ENCODE measurements around the gene ERN1.

Gene ERN1

GRCh38 chr17:64001763-64002529 lies 128.0 kb downstream of the ERN1 start:
- no peak for DNase-seq

- DNase-seq, result no peak
These were observed 128.8 kb downstream of the ERN1 start for GRCh38 chr17:64001091-64001579.

DNA sequence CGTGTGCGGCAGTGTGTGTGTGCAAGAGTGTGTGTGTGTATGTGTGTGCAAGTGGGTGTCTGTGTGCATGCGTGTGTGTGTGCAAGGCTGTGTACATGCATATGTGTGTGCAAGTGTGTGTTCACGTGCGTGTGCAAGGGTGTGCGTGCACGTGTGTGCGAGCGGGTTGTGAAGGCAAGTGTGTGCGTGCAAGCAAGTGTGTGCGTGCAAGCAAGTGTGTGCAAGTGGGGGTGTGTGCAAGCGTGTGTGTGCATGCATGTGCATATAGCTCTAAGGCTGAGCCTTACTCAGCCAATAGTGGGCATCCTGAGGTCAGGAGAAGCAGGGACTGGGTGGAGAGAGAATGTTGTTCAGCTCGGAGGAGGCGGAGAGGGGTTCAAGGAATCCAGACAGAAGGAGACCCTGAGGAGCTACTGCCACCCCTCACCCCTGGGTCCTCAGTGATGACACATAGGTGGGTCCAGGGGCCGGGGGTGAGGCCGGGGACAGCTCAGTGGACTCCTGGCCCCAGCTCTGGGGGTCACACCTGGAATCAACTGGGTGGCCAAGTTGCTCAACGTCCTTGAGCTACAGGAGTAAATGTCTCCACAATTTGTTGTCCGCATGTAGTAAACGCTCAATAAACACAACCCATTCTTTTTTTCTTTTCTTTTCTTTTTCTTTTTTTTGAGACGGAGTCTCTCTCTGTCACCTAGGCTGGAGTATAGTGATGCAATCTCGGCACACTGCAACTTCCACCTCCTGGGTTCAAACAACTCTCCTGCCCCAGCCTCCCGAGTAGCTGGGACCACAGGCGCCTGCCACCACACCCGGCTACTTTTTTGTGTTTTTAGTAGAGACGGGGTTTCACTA lies 130.0 kb downstream of the ERN1 start:
- DNase-seq, result no peak

- DNase-seq, result no peak
These were observed 130.9 kb downstream of the ERN1 start for GRCh38 chr17:63998721-63999679.

- peak; percentile 65 for DNase-seq
These were observed 131.8 kb downstream of the ERN1 start, which contains the start of gene PRR29 for GRCh38 chr17:63998050-63998720. Gene PRR29 (plus strand): TSS chr17:63998351. CDS start chr17:63998365, 14 bp downstream.

DNA sequence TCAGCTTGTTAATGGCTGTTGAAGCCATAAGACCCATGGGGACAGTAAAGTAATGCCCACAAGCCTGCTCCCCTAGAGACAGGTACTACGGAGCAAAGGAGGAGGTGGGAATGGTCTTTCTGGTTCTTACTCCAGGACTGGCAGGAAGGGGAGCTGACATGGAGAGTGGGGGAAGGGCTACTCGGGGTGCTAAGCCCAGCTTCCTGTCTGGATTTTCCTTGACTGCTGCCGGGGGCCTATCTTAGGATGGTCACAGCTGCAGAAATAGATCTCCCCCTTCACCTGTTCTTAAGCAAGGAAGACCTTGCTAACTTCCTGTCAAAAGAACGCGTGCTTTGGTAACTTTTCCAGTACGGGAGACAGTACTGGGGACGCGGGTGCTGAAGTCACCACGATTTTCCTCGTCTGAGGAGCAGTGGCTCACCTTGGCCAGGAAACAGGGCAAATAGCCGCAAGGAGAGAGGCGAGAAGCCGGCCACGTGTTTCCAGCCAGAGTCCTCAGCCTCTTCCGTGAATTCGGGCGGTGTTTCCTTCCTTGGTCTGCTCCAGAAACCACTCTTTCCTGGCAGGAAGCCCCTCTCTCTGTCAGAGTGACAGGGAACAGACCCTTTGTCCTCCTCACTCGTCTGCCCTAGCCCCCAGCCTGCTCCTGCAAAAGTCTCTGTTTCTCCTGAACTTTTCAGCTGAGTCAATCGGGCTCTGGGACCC lies 132.4 kb downstream of the ERN1 start:
- no peak for DNase-seq

- no peak for DNase-seq
These were observed 133.3 kb downstream of the ERN1 start for GRCh38 chr17:63996430-63997182.

DNA sequence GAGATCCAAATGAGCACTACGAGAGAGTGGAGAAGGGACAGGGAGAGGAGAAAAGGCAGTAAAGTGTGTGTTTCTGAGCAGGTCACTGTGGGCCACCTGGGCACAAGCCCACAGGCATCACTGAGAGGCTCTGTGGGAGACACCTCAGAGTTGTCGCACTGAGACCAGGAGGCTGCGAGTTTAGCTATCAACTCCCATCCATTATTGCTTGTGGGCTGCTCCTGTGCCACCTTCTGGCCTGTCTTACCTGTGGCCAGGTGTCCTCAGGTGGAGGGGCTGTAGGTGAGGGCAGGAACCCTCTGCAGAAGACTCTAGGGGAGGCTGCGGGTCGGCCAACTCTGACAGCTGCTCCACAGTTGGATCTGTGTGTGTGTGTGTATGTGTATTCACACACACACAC lies 134.3 kb downstream of the ERN1 start:
- DNase-seq, result no peak

DNA sequence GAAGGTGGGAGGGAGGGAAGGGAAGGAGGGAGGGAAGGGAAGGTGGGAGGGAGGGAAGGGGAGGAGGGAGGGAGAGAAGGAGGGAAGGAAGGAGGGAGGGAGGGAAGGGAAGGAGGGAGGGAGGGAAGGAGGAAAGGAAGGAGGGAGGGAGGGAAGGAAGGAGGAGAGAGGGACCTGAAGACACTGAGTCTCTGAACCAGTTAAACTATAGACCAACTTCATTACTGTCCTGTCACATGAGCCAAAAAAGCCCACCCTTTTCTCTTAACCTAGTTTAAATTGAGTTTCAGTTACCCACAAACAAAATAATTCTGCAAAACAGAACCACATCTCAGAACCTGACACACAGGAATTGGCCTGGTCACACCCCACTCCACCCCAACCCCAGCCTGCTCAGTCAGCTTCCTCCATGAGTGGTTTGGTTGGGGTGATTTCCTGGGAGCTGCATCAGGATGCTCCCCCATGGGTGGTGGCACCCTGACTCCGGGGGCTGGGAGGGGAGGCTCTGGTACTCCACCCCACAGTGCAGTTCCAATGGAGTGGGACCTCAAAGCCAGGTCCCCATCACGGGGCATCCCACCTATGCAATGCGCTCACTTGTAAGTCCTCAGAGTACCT lies 136.5 kb downstream of the ERN1 start:
- DNase-seq, result no peak

DNA sequence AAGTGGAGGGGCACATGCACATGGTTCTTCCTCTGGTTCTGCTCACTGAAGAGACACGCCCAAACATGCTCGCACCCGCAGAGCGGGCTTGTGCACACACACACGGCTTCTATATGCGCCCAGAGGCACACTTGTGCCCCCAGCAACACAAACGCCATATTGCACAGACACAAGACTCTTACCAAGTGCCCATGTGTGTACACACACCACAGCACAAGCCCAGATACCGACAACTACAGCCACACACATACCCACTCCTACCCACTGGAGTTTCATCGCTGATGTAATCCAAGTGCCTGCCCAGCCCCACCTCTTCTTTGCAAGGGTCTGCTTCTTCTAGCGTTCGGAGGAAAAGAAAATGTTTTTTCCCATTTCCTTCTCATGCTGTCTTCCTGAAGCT lies 138.3 kb downstream of the ERN1 start:
- no peak for DNase-seq

DNA sequence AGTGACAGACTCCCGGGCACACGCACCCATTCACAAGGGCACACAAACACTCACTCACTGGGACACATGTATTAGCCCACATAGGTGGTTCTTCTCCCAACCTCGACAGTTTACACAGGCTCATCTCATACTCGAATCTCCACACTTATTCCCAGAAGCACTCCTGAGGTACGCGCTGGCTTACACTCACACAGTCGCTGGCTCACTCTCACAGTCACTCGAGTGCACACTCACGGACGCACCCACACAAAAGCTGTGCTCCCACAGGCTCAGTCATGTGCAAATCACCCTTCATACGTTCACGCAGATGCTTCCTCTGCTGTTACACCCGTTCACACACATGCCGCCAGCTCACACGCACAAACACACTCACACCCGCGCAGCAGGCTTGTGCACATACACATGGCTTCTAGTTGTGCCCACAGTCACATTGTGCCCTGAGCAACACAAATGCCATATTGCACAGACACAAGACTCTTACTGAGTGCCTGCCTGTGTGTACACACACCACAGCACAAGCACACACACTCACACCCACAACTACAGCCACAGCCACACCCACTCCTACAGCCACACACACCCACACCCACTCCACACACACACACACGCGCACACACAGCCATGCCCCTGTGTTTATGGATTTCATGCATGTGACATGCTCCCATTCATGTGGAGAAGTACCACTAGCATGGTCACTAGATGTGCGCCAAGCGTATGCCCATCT lies 140.2 kb downstream of the ERN1 start:
- no peak for DNase-seq

Data from fibroblast of skin of back (primary cell).